ENCODE measurements around the gene ETNK1. TPM values are rescaled to one million over a fixed set of nuclear protein-coding genes. Genes with fewer than 3 reads are reported as not detected.

ETNK1 gene
- total RNA-seq, 4 donors from 2014 or later: 22.3 to 61.4 (median 25.7) TPM

GRCh38 chr12:22683131-22683530, 58.2 kb downstream of the ETNK1 start:
- H3K4me3 ChIP-seq: no peak overlapping the region
- H3K4me1 ChIP-seq: no peaks in the 10 kb centered on the region
- TF ChIP-seq POLR2A (IDR thresholded peaks at IDR 0.05) (no peak), EP300 (IDR thresholded peaks at IDR 0.05) (no peak), CTCF (IDR thresholded peaks at IDR 0.05) (no peak), POLR2AphosphoS5 (IDR thresholded peaks at IDR 0.05) (no peak)
- 97% methylated on average over 1 of the region's 1 CpG for WGBS
- H3K36me3 ChIP-seq: peaks cover 17% of the 10 kb centered on the region
- DNase-seq (ENCODE audit: low spot score in 2 of 2): no peak
- H3K27me3 ChIP-seq: no peaks in the 10 kb centered on the region
- no peaks in the 10 kb centered on the region for H3K9me3 ChIP-seq
- no peak overlapping the region for H3K27ac ChIP-seq

- Histone ChIP-seq H3K27me3 (no peaks in the 10 kb centered on the region), H3K27ac (no peak overlapping the region), H3K4me1 (no peaks in the 10 kb centered on the region), H3K36me3 (peaks cover 5% of the 10 kb centered on the region), H3K9me3 (no peaks in the 10 kb centered on the region), H3K4me3 (no peak overlapping the region)
- TF ChIP-seq POLR2A (IDR thresholded peaks at IDR 0.05): no peak
- TF ChIP-seq EP300 (IDR thresholded peaks at IDR 0.05): no peak
- TF ChIP-seq POLR2AphosphoS5 (IDR thresholded peaks at IDR 0.05): no peak
- TF ChIP-seq CTCF (IDR thresholded peaks at IDR 0.05): peak in 1 of 2 donors; percentile 54
- WGBS: 60% methylated on average over 5 of the region's 5 CpGs
- no peak for DNase-seq (ENCODE audit: low spot score in 2 of 2)
Measured at GRCh38 chr12:22684140-22685118, 59.5 kb downstream of the ETNK1 start.

- H3K4me1 ChIP-seq: no peaks in the 10 kb centered on the region
- no peaks in the 10 kb centered on the region for H3K36me3 ChIP-seq
- H3K27me3 ChIP-seq: no peaks in the 10 kb centered on the region
- no peak for TF ChIP-seq EP300 (IDR thresholded peaks at IDR 0.05)
- no peak for TF ChIP-seq POLR2AphosphoS5 (IDR thresholded peaks at IDR 0.05)
- TF ChIP-seq CTCF (IDR thresholded peaks at IDR 0.05): no peak
- no peak for TF ChIP-seq POLR2A (IDR thresholded peaks at IDR 0.05)
- H3K9me3 ChIP-seq: no peaks in the 10 kb centered on the region
- 87% methylated on average over 1 of the region's 1 CpG for WGBS
- no peak overlapping the region for H3K4me3 ChIP-seq
- H3K27ac ChIP-seq: no peak overlapping the region
- no peak for DNase-seq (ENCODE audit: low spot score in 2 of 2)
Measured at GRCh38 chr12:22686193-22686592, 61.2 kb downstream of the ETNK1 start.

GRCh38 chr12:22687361-22688076, 62.5 kb downstream of the ETNK1 start:
- Histone ChIP-seq H3K9me3 (no peaks in the 10 kb centered on the region), H3K27ac (no peak overlapping the region), H3K4me3 (no peak overlapping the region), H3K4me1 (no peaks in the 10 kb centered on the region), H3K36me3 (no peaks in the 10 kb centered on the region), H3K27me3 (no peaks in the 10 kb centered on the region)
- 78% methylated on average over 5 of the region's 5 CpGs for WGBS
- DNase-seq (ENCODE audit: low spot score in 2 of 2): no peak
- no peak for TF ChIP-seq EP300 (IDR thresholded peaks at IDR 0.05)
- no peak for TF ChIP-seq CTCF (IDR thresholded peaks at IDR 0.05)
- no peak for TF ChIP-seq POLR2A (IDR thresholded peaks at IDR 0.05)
- TF ChIP-seq POLR2AphosphoS5 (IDR thresholded peaks at IDR 0.05): no peak

GRCh38 chr12:22689876-22690275, 64.9 kb downstream of the ETNK1 start:
- H3K9me3 ChIP-seq: no peaks in the 10 kb centered on the region
- H3K27ac ChIP-seq: no peak overlapping the region
- no peaks in the 10 kb centered on the region for H3K36me3 ChIP-seq
- no peak for TF ChIP-seq EP300 (IDR thresholded peaks at IDR 0.05)
- no peak for TF ChIP-seq POLR2A (IDR thresholded peaks at IDR 0.05)
- no peak for TF ChIP-seq POLR2AphosphoS5 (IDR thresholded peaks at IDR 0.05)
- TF ChIP-seq CTCF (IDR thresholded peaks at IDR 0.05): no peak
- 89% methylated on average over 2 of the region's 2 CpGs for WGBS
- no peaks in the 10 kb centered on the region for H3K27me3 ChIP-seq
- no peaks in the 10 kb centered on the region for H3K4me1 ChIP-seq
- H3K4me3 ChIP-seq: no peak overlapping the region
- no peak for DNase-seq (ENCODE audit: low spot score in 2 of 2)
